OCI-LY7 (cell line): ENCODE measurements around the gene TAOK1. TPM values are rescaled to one million over a fixed set of nuclear protein-coding genes. Genes with fewer than 3 reads are reported as not detected.

ENCODE experiments used
- BruUV-seq: library from RNA; stranded (reverse); fragments of 400-500 nt; replicated peaks from 2 replicates; lab custom pipeline; 2021; lab: Mats Ljungman, UMichigan
- CTCF ChIA-PET: fragments of 300-600 bp; sonication (Branson Sonifier 250); formaldehyde crosslinking; loops from one replicate; lab custom pipeline; 2022; ENCODE audit warnings: antibody characterized with exemption; ENCODE audit not compliant: unreplicated experiment; lab: Charles Lee
- POLR2A ChIA-PET: fragments of 300-600 bp; sonication (Branson Sonifier 250); formaldehyde crosslinking; loops from one replicate; lab custom pipeline; 2022; ENCODE audit warnings: antibody characterized with exemption; lab: Charles Lee
- DNase-seq: peaks from one replicate; pipeline ENCODE4 v3.0.0-alpha.2; 2015; ENCODE audit warnings: low spot score
- H2AFZ ChIP-seq: fragments of 200-600 bp; sonication (generic), shearing (Covaris generic); 2 replicates; pipeline ENCODE4 v1.6.1; 2014; ENCODE audit warnings: mild to moderate bottlenecking, antibody characterized with exemption, low read length, moderate library complexity
- H3K27ac ChIP-seq: fragments of 200-600 bp; sonication (generic); 2 replicates; pipeline ENCODE4 v1.5.1; 2014; ENCODE audit warnings: mixed run types, low read depth, mild to moderate bottlenecking, moderate library complexity, low read length, inconsistent platforms; ENCODE audit not compliant: poor library complexity, severe bottlenecking
- H3K36me3 ChIP-seq: fragments of 200-600 bp; sonication (generic); 2 replicates; pipeline ENCODE4 v1.6.1; 2014; ENCODE audit warnings: mild to moderate bottlenecking, antibody characterized with exemption, low read length, moderate library complexity, mixed read lengths; ENCODE audit not compliant: insufficient read depth
- H3K4me1 ChIP-seq: fragments of 200-600 bp; sonication (generic); 2 replicates; pipeline ENCODE4 v1.5.1; 2014; ENCODE audit warnings: mild to moderate bottlenecking, low read length; ENCODE audit not compliant: insufficient read depth, poor library complexity, severe bottlenecking
- H3K4me2 ChIP-seq: fragments of 200-600 bp; sonication (generic); 2 replicates; pipeline ENCODE4 v1.6.1; 2014; ENCODE audit warnings: mild to moderate bottlenecking, low read length
- H3K4me3 ChIP-seq: fragments of 200-600 bp; sonication (generic); 2 replicates; pipeline ENCODE4 v1.5.1; 2014; ENCODE audit warnings: mild to moderate bottlenecking, low read depth, low read length; ENCODE audit not compliant: poor library complexity, severe bottlenecking
- H3K79me2 ChIP-seq: fragments of 200-600 bp; sonication (generic); 2 replicates; pipeline ENCODE4 v1.6.1; 2016; ENCODE audit warnings: low read depth, mild to moderate bottlenecking, low read length, moderate library complexity, mixed read lengths; ENCODE audit not compliant: insufficient read depth
- H3K9me2 ChIP-seq: fragments of 200-600 bp; sonication (generic); 2 replicates; pipeline ENCODE4 v1.6.1; 2016; ENCODE audit warnings: mild to moderate bottlenecking, low read length, mixed read lengths; ENCODE audit not compliant: insufficient read depth
- H3K9me3 ChIP-seq: fragments of 200-600 bp; sonication (generic); 2 replicates; pipeline ENCODE4 v1.6.1; 2014; ENCODE audit warnings: mild to moderate bottlenecking, mixed run types, low read length, mixed read lengths
- H4K20me1 ChIP-seq: fragments of 200-600 bp; sonication (generic); 2 replicates; pipeline ENCODE4 v1.6.1; 2014; ENCODE audit warnings: mild to moderate bottlenecking, antibody characterized with exemption, low read length, moderate library complexity, mixed read lengths; ENCODE audit not compliant: insufficient read depth
- CTCF ChIP-seq: fragments of 200-600 bp; sonication (generic); conservative IDR thresholded peaks from 2 replicates; pipeline ENCODE4 v1.5.1; 2014; ENCODE audit warnings: mild to moderate bottlenecking, antibody characterized with exemption, low read length, moderate library complexity, mixed read lengths
- EZH2phosphoT487 ChIP-seq: fragments of 200-600 bp; sonication (generic); IDR thresholded peaks from 2 replicates; pipeline ENCODE4 v1.6.1; 2018; ENCODE audit warnings: low read depth, borderline replicate concordance, mild to moderate bottlenecking, mixed run types, antibody characterized with exemption, low read length, moderate library complexity, mixed read lengths
- intact Hi-C: fragments of 100-400 bp; cut with micrococcal nuclease; formaldehyde crosslinking; loops from one replicate; pipeline ENCODE4 v1.10.0; 2022; ENCODE audit not compliant: unreplicated experiment
- total RNA-seq, 2 experiments: library from RNA; depleted of rRNA in 1 of 2; stranded (reverse); fragments of >200 nt in 1 of 2; shearing (Covaris generic) in 1 of 2; gene quantifications; 2 replicates each; pipeline ENCODE4 v1.2.3, GENCODE V29; 2014 to 2022

The TAOK1 gene
- total RNA-seq, 2 experiments from 2014 or later = 30.4 to 46.8 TPM

GRCh38 chr17:29352146-29352545, 38.0 kb upstream of the TAOK1 start:
- Histone ChIP-seq H2AFZ (no peak overlapping the region), H3K79me2 (no peaks in the 10 kb centered on the region), H3K9me2 (no peaks in the 10 kb centered on the region), H4K20me1 (no peaks in the 10 kb centered on the region), H3K9me3 (no peaks in the 10 kb centered on the region), H3K4me1 (no peaks in the 10 kb centered on the region), H3K36me3 (no peaks in the 10 kb centered on the region), H3K4me3 (no peak overlapping the region), H3K27ac (no peak overlapping the region), H3K4me2 (no peak overlapping the region)
- no peak for DNase-seq
- BruUV-seq = no TSS peak
- POLR2A ChIA-PET = interaction anchor here (0.6 to 0.7 kb wide), 3 partner anchors 20 to 294 kb away, joined by 3 to 6 read pairs (median 3); no protein-coding TSS in a partner anchor
- no peak for TF ChIP-seq EZH2phosphoT487
- intact Hi-C loops = no loop called here
- CTCF ChIA-PET = no interaction called here

- POLR2A ChIA-PET = interaction anchor here (0.6 kb wide), 1 partner anchor 14 kb away, joined by 4 read pairs; no protein-coding TSS in a partner anchor
- BruUV-seq = no TSS peak
- no peak overlapping the region for H2AFZ ChIP-seq
Observed at GRCh38 chr17:29357232-29357631, 32.9 kb upstream of the TAOK1 start.

GRCh38 chr17:29357821-29358232, 32.3 kb upstream of the TAOK1 start:
- CTCF ChIA-PET = no interaction called here
- Histone ChIP-seq H3K36me3 (no peaks in the 10 kb centered on the region), H3K4me2 (no peak overlapping the region), H3K9me3 (no peaks in the 10 kb centered on the region), H3K4me1 (no peaks in the 10 kb centered on the region), H2AFZ (no peak overlapping the region), H3K79me2 (no peaks in the 10 kb centered on the region), H3K27ac (no peak overlapping the region), H4K20me1 (no peaks in the 10 kb centered on the region), H3K4me3 (no peak overlapping the region), H3K9me2 (no peaks in the 10 kb centered on the region)
- POLR2A ChIA-PET = no interaction called here
- DNase-seq = no peak
- intact Hi-C loops = no loop called here
- TF ChIP-seq CTCF (no peak), EZH2phosphoT487 (no peak)
- no TSS peak for BruUV-seq

More at GRCh38 chr17:29357232-29357631, 32.9 kb upstream of the TAOK1 start:
- Histone ChIP-seq H3K9me3 (no peaks in the 10 kb centered on the region), H3K79me2 (no peaks in the 10 kb centered on the region), H4K20me1 (no peaks in the 10 kb centered on the region), H3K9me2 (no peaks in the 10 kb centered on the region), H3K4me3 (no peak overlapping the region), H3K4me1 (no peaks in the 10 kb centered on the region), H3K4me2 (no peak overlapping the region), H3K36me3 (no peaks in the 10 kb centered on the region), H3K27ac (no peak overlapping the region)
- CTCF ChIA-PET = no interaction called here
- intact Hi-C loops = no loop called here
- TF ChIP-seq EZH2phosphoT487 (no peak), CTCF (no peak)
- no peak for DNase-seq
